Stimulated activated CD4-positive, alpha-beta T cell treated with anti-CD3 and anti-CD28 coated beads, Interleukin-15, amount 100 ng/mL, for 24 hours (primary cell): ENCODE data around the gene ZYX.
A peak's percentile ranks its signal among the peaks of the same experiment; 100 is the strongest.

Experiments
- DNase-seq: peaks from one replicate; pipeline ENCODE4 v3.0.0-alpha.2; 2020

The ZYX gene

GRCh38 chr7:143362131-143363015 is 18.8 kb upstream of the ZYX start, which contains the start of gene FAM131B:
TSS of gene FAM131B (minus strand) at chr7:143362713. CDS start at chr7:143362603, 110 bp downstream.
- peak; percentile 57 for DNase-seq

GRCh38 chr7:143363016-143363937 is 17.9 kb upstream of the ZYX start:
- DNase-seq: no peak

- DNase-seq: no peak
These were observed 13.2 kb upstream of the ZYX start for GRCh38 chr7:143367972-143368371.

GRCh38 chr7:143368387-143368786 is 12.8 kb upstream of the ZYX start:
- no peak for DNase-seq

GRCh38 chr7:143369678-143370651 is 11.2 kb upstream of the ZYX start:
- DNase-seq: no peak

- peak; percentile 62 for DNase-seq
These were observed 9.1 kb upstream of the ZYX start for GRCh38 chr7:143372070-143372469.

GRCh38 chr7:143373255-143373794 is 7.8 kb upstream of the ZYX start:
- DNase-seq: no peak

GRCh38 chr7:143374561-143374960 is 6.6 kb upstream of the ZYX start:
- DNase-seq: no peak

- no peak for DNase-seq
These were observed 5.7 kb upstream of the ZYX start for GRCh38 chr7:143375298-143376034.

- no peak for DNase-seq
These were observed 4.7 kb upstream of the ZYX start for GRCh38 chr7:143376396-143376795.

GRCh38 chr7:143379611-143380259 is 1.4 kb upstream of the ZYX start:
- no peak for DNase-seq

- peak; percentile 90 for DNase-seq
These were observed 892 bp upstream of the ZYX start for GRCh38 chr7:143380260-143380645.

GRCh38 chr7:143381427-143382125 is 431 bp downstream of the ZYX start:
- DNase-seq: peak; percentile 46

- no peak for DNase-seq
These were observed 1.1 kb downstream of the ZYX start for GRCh38 chr7:143382126-143382790.

GRCh38 chr7:143382791-143383641 is 1.9 kb downstream of the ZYX start:
- DNase-seq: no peak

GRCh38 chr7:143383642-143383957 is 2.5 kb downstream of the ZYX start:
- no peak for DNase-seq

GRCh38 chr7:143384148-143384547 is 3.0 kb downstream of the ZYX start:
- no peak for DNase-seq
